BLaER1 (cell line): ENCODE data around the gene ITPK1.

Source experiments
- H3K27ac ChIP-seq: shearing (Covaris generic); formaldehyde crosslinking; 2 replicates; pipeline ENCODE4 v1.8.1; 2022
- H3K27me3 ChIP-seq: shearing (Covaris generic); formaldehyde crosslinking; 2 replicates; pipeline ENCODE4 v1.8.1; 2022
- H3K36me3 ChIP-seq: shearing (Covaris generic); formaldehyde crosslinking; 2 replicates; pipeline ENCODE4 v1.8.1; 2022
- H3K4me1 ChIP-seq: shearing (Covaris generic); formaldehyde crosslinking; 2 replicates; pipeline ENCODE4 v1.8.1; 2022
- H3K4me2 ChIP-seq: shearing (Covaris generic); formaldehyde crosslinking; 2 replicates; pipeline ENCODE4 v1.8.1; 2022
- H3K4me3 ChIP-seq: shearing (Covaris generic); formaldehyde crosslinking; 2 replicates; pipeline ENCODE4 v1.8.1; 2022
- H3K9ac ChIP-seq: shearing (Covaris generic); formaldehyde crosslinking; 2 replicates; pipeline ENCODE4 v1.8.1; 2022
- H3K9me3 ChIP-seq: shearing (Covaris generic); formaldehyde crosslinking; 2 replicates; pipeline ENCODE4 v1.8.1; 2022
- H4K20me1 ChIP-seq: shearing (Covaris generic); formaldehyde crosslinking; 2 replicates; pipeline ENCODE4 v1.8.1; 2022
- Cebpa-rat ChIP-seq: shearing (Covaris generic); IDR thresholded peaks from 2 replicates; pipeline ENCODE4 v1.8.1; 2022

The ITPK1 gene

DNA sequence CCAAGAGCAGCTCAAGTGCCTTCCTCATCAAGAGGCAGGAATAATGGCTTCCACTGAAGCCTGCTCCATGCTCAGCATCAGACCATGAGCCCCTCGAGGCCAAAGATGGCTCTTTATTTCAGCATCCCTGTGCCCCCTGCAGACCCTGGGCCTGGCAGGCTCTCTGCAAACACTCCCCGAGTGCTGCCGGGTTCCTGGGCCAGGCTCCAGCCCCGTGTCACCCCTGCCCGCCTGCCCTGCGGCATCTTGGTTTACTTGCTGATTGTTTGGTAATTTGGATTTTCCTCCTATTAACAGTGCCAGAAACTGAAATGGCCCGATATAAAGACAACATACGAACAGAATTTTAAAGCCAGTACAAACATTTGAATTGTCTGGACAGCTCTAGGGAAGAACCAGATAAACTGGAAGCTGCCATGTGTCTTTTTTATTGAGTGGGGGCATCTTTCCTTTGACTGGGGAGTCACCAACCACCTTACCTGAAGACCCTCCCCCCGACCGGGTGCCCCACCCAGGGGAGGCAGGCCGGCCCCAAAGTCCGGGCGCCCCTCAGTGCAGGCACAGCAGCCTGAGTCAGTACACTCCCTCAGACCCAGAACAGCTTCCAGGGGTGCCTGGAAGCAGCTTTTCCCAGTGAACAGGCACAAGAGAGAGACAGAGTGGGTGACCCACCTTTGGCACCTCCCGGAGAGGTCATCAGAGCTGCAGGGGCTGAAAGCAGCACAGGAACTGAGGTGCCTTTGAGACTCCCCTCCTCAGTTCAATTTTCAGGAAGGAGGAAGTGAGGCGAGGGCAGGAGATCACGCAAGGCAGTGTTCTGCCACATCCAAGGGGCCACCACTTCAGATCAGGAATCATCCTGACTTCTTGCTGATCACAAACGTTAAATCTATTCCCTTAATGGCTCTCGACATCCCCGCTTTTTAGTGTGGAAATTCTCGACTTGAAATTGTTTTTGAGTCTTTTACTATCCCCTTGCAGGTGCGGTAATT lies 30.6 kb downstream of the ITPK1 start:
- no peak overlapping the region for H3K9ac ChIP-seq
- H3K36me3 ChIP-seq = no peaks in the 10 kb centered on the region
- peaks cover 95% of the 10 kb centered on the region for H4K20me1 ChIP-seq
- H3K4me1 ChIP-seq = peaks cover 69% of the 10 kb centered on the region
- no peak overlapping the region for H3K4me3 ChIP-seq
- no peaks in the 10 kb centered on the region for H3K27me3 ChIP-seq
- no peak for TF ChIP-seq Cebpa-rat
- no peak overlapping the region for H3K27ac ChIP-seq
- no peaks in the 10 kb centered on the region for H3K9me3 ChIP-seq
- no peak overlapping the region for H3K4me2 ChIP-seq

DNA sequence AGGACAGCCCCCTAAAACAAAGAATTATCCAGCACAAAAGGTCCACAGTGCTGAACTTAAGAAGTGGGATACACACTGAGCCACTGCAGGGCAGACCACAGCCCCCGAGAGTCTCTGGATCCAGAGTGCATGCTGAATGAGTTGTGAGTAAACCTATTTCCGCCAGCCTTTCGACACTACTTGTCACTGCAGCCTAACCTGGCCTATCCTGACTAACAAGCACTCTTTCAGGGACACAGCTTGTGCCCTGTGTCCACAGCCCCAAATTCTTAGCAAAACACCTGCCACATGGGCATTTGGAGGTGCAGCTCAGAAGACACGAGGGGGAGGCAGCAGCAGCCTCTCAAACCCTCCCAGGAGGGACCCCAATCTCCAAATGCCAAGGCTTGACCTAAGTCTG lies 31.3 kb downstream of the ITPK1 start:
- Histone ChIP-seq H3K27ac (no peak overlapping the region), H3K4me1 (peaks cover 64% of the 10 kb centered on the region), H3K27me3 (no peaks in the 10 kb centered on the region), H3K9ac (no peak overlapping the region), H3K4me3 (no peak overlapping the region), H4K20me1 (peaks cover 95% of the 10 kb centered on the region), H3K36me3 (no peaks in the 10 kb centered on the region), H3K9me3 (no peaks in the 10 kb centered on the region), H3K4me2 (no peak overlapping the region)
- TF ChIP-seq Cebpa-rat = no peak

DNA sequence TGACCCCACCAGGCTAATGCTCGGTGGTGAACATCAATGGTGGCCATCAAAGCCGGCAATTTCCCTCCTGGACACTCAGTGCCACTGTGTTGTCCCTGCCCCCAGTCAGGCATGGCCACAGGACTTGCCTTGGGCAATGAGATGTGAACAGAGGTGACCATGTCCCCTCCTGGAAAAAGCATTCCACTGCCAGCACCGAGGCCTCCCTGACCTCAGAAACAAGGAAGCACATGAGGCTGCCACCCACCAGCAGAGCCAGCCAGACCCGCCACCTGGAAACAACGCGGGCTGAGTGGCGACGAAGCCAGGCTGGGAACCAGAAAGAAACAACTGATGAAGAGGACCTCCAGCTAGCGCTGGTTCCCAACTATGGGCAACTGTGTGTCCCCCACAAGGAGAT lies 31.8 kb downstream of the ITPK1 start:
- Histone ChIP-seq H3K9me3 (no peaks in the 10 kb centered on the region), H3K27ac (no peak overlapping the region), H3K4me2 (no peak overlapping the region), H3K4me1 (peaks cover 64% of the 10 kb centered on the region), H4K20me1 (peaks cover 95% of the 10 kb centered on the region), H3K4me3 (no peak overlapping the region), H3K9ac (no peak overlapping the region), H3K27me3 (no peaks in the 10 kb centered on the region), H3K36me3 (no peaks in the 10 kb centered on the region)
- TF ChIP-seq Cebpa-rat = no peak

DNA sequence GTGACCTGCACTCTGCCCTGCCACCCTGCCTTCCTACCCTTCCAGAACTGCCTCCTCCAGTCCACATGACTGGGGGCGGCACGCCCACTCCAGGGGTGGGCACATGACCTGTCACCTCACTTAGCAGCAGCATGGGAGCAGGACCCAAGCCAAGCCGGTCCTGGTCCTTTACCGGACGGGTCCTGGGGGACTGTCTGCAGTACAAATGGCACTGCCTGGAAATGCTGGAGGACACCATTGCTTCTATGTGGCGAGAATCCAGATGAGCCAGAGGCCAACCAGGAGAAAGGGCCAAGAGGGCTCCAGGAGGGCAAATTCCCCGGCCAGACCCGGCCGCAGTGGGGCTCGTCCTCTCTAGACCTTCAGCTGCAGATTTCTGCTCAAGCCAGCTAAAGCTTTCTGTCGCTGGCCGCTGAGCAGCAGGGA lies 33.1 kb downstream of the ITPK1 start:
- no peak overlapping the region for H3K4me3 ChIP-seq
- peak overlapping the region; percentile 60 for H3K4me2 ChIP-seq
- 0 out of 2 replicates have a peak overlapping the region, but pooled peaks have one; percentile 45 for H3K27ac ChIP-seq
- H3K36me3 ChIP-seq = no peaks in the 10 kb centered on the region
- H3K4me1 ChIP-seq = peaks cover 59% of the 10 kb centered on the region
- H3K27me3 ChIP-seq = no peaks in the 10 kb centered on the region
- peaks cover 95% of the 10 kb centered on the region for H4K20me1 ChIP-seq
- no peak for TF ChIP-seq Cebpa-rat
- H3K9ac ChIP-seq = peak overlapping the region; percentile 39; the same call in 1 of the 2 replicates
- H3K9me3 ChIP-seq = no peaks in the 10 kb centered on the region

DNA sequence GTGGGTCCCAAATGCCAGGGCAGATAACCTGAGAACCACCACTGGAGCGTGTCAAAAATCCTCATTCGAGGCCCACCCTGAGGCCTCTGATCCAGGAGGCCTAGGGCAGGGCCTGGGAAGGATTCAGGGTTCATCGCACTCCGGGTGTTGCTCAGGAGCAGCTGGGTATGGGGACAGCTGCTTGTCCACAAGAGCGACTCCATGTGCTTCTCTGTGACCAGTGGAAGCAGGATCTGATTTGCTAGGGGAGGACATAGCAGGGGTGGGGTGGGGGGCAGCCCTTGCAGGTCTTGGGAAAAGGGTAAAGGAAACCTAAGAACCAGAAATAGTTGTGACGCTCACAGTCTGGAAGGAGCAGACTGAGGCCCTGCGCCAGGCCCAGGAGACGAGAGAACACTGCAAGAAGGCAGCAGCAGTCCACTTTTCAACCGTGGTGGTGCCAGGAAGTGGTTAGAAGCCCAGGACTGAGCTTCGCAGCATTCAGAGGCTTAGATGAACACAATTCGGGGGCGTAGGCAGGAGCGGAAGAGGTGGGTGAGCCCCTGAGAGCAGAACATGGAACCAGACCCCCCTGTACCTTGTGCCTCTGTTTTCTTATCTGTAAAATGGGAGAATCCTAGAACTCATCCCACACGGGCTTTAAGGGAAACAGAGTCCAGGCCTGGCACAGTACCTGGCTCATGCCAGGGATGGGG lies 33.7 kb downstream of the ITPK1 start:
- H3K9ac ChIP-seq = peak overlapping the region; percentile 39; the same call in 1 of the 2 replicates
- TF ChIP-seq Cebpa-rat = no peak
- peaks cover 95% of the 10 kb centered on the region for H4K20me1 ChIP-seq
- H3K4me2 ChIP-seq = peak overlapping the region; percentile 60
- no peaks in the 10 kb centered on the region for H3K27me3 ChIP-seq
- no peaks in the 10 kb centered on the region for H3K9me3 ChIP-seq
- no peak overlapping the region for H3K4me3 ChIP-seq
- no peaks in the 10 kb centered on the region for H3K36me3 ChIP-seq
- H3K4me1 ChIP-seq = peaks cover 54% of the 10 kb centered on the region
- H3K27ac ChIP-seq = peak overlapping the region; percentile 45; the same call in 1 of the 2 replicates

DNA sequence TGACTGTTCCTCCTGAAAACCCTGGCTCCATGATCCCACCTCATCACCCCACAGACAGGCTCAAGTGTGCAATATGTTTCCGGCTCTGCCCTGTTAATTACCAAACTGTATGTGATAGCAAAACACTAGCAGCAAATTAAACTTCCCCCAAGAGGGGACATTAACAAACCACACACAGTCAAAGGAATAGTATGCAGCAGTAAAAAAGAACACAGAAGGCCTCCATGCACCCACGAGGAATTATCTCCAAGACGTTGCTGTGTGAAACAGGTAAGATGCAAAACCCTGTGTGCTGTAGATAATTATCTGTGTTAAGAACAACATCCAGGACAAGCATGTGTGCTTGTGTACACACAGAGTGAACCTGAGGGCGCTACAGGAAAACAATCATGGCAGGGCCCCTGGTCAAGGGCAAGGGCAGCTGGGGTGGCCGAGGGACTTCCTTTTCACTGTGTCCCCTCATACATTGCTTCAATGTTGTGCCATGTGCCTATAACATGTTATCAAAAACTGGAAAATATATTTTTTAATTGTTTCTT lies 35.8 kb downstream of the ITPK1 start:
- no peak for TF ChIP-seq Cebpa-rat
- Histone ChIP-seq H3K36me3 (no peaks in the 10 kb centered on the region), H3K9me3 (no peaks in the 10 kb centered on the region), H3K27me3 (no peaks in the 10 kb centered on the region), H4K20me1 (peaks cover 96% of the 10 kb centered on the region), H3K4me3 (no peak overlapping the region), H3K4me2 (peak overlapping the region; percentile 33; the same call in 1 of the 2 replicates), H3K27ac (no peak overlapping the region), H3K9ac (no peak overlapping the region), H3K4me1 (peaks cover 59% of the 10 kb centered on the region)

DNA sequence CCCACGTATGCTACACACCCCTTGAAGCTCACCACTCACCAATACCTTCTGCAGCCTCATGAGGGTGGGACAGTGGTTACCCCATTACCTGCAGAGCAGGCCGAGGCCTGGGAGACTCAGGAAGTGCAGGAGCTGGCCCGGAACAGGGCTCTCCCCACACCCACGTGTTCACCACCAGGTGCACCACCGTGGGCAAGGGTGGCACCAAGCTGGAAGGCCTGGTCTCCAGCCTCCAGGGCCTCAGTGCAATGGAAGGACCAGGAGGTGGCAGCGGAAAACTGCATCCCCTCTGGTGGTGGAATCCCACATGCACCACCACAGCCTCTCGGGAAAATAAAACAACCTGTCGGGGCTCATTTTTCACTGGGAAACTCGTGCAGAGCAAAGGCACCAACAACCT lies 36.4 kb downstream of the ITPK1 start:
- Histone ChIP-seq H3K36me3 (no peaks in the 10 kb centered on the region), H3K4me2 (peak overlapping the region; percentile 33), H3K27ac (no peak overlapping the region), H3K9me3 (no peaks in the 10 kb centered on the region), H3K9ac (no peak overlapping the region), H4K20me1 (peaks cover 96% of the 10 kb centered on the region), H3K27me3 (no peaks in the 10 kb centered on the region), H3K4me3 (no peak overlapping the region), H3K4me1 (peaks cover 65% of the 10 kb centered on the region)
- no peak for TF ChIP-seq Cebpa-rat

DNA sequence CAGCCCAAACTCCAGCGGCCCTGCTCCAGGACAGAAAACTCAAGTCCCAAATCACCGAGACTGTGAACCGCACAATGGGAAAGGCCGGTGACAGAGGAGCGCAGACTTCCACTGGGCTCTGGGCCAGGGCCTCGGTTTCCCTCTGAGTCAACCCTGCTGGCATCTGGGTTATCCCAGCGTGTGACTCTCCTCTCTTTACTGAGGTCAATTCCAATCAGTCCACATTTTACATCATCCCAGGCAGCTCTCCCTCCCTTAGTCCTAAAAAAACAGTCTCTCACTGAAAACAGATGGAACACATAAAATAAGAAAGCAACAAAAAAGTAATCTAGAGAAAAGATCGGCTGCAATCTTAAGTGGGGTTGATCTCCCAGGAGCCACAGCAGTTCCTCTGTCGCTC lies 36.9 kb downstream of the ITPK1 start:
- TF ChIP-seq Cebpa-rat = no peak
- H3K4me3 ChIP-seq = no peak overlapping the region
- no peaks in the 10 kb centered on the region for H3K27me3 ChIP-seq
- H3K9me3 ChIP-seq = no peaks in the 10 kb centered on the region
- H3K9ac ChIP-seq = no peak overlapping the region
- no peak overlapping the region for H3K27ac ChIP-seq
- H3K36me3 ChIP-seq = no peaks in the 10 kb centered on the region
- H4K20me1 ChIP-seq = peaks cover 94% of the 10 kb centered on the region
- no peak overlapping the region for H3K4me2 ChIP-seq
- H3K4me1 ChIP-seq = peaks cover 65% of the 10 kb centered on the region

DNA sequence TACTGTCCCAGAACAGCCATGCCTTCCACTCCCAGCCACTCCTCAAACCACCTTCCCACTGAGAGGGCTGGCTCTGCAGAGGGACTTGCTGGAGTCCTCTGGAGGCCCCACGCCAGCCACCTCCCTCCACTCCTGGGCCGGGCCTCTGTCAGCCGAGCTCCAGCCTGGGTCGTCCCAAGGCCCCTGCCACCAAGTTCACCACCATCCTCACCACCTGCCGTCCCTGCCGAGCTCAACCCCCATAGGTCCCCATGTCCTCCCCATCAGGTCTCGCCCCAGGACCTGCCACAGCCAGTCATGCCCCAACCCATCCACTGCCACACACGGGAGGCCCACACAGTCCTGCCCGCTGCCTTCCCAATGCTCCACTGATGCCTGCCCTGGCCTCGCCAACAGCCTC lies 39.0 kb downstream of the ITPK1 start:
- TF ChIP-seq Cebpa-rat = no peak
- H3K27ac ChIP-seq = no peak overlapping the region
- H3K36me3 ChIP-seq = no peaks in the 10 kb centered on the region
- peaks cover 65% of the 10 kb centered on the region for H3K4me1 ChIP-seq
- no peak overlapping the region for H3K9ac ChIP-seq
- no peaks in the 10 kb centered on the region for H3K27me3 ChIP-seq
- no peaks in the 10 kb centered on the region for H3K9me3 ChIP-seq
- peak overlapping the region; percentile 96 for H3K4me2 ChIP-seq
- no peak overlapping the region for H3K4me3 ChIP-seq
- peaks cover 86% of the 10 kb centered on the region for H4K20me1 ChIP-seq
